Trophoblast cell (in vitro differentiated cells and primary cell): ENCODE measurements around the gene EFS.

Experiments used
- DNase-seq, 2 donors: peaks; one replicate each; pipeline ENCODE4 v3.0.0-alpha.2; 2016
- H2AFZ ChIP-seq: 2 replicates; pipeline ENCODE4 v1.6.1; 2013; ENCODE audit warnings: low read length, moderate library complexity, mild to moderate bottlenecking; ENCODE audit not compliant: insufficient read depth, poor library complexity
- H2AK5ac ChIP-seq: 2 replicates; pipeline ENCODE4 v1.6.1; 2013; ENCODE audit warnings: mild to moderate bottlenecking, low read length
- H2BK120ac ChIP-seq: 2 replicates; pipeline ENCODE4 v1.6.1; 2013; ENCODE audit warnings: low read length, mild to moderate bottlenecking, moderate library complexity; ENCODE audit not compliant: insufficient read depth, poor library complexity
- H2BK12ac ChIP-seq: 2 replicates; pipeline ENCODE4 v1.6.1; 2013; ENCODE audit warnings: mild to moderate bottlenecking, low read length, moderate library complexity
- H2BK5ac ChIP-seq: 2 replicates; pipeline ENCODE4 v1.6.1; 2013; ENCODE audit warnings: low read length, low read depth, moderate library complexity, mild to moderate bottlenecking; ENCODE audit not compliant: poor library complexity
- H3K14ac ChIP-seq: 2 replicates; pipeline ENCODE4 v1.6.1; 2013; ENCODE audit warnings: mild to moderate bottlenecking, low read length
- H3K18ac ChIP-seq: 2 replicates; pipeline ENCODE4 v1.6.1; 2013; ENCODE audit warnings: mild to moderate bottlenecking, low read length
- H3K23ac ChIP-seq: 2 replicates; pipeline ENCODE4 v1.6.1; 2013; ENCODE audit warnings: low read length
- H3K27ac ChIP-seq: 2 replicates; pipeline ENCODE4 v1.5.1; 2013; ENCODE audit warnings: low read depth, mild to moderate bottlenecking, inconsistent platforms, low read length, moderate library complexity
- H3K27me3 ChIP-seq: 2 replicates; pipeline ENCODE4 v1.6.1; 2013; ENCODE audit warnings: inconsistent platforms, mild to moderate bottlenecking, low read length, moderate library complexity; ENCODE audit not compliant: insufficient read depth
- H3K36me3 ChIP-seq, 2 experiments: 1 replicate in 1 of 2; 2 replicates in 1 of 2; pipeline ENCODE4 v1.6.1; 2013; ENCODE audit warnings: low read length in 2 of 2, mild to moderate bottlenecking in 2 of 2, moderate library complexity in 1 of 2; ENCODE audit not compliant: insufficient read depth in 2 of 2, control insufficient read depth in 1 of 2
- H3K4ac ChIP-seq: 2 replicates; pipeline ENCODE4 v1.6.1; 2013; ENCODE audit warnings: low read depth, mild to moderate bottlenecking, low read length, moderate library complexity
- H3K4me1 ChIP-seq, 2 experiments: 1 replicate in 1 of 2; 2 replicates in 1 of 2; pipeline ENCODE4 v1.6.1; 2013; ENCODE audit warnings: low read length in 2 of 2, mild to moderate bottlenecking in 2 of 2, moderate library complexity in 1 of 2; ENCODE audit not compliant: insufficient read depth in 2 of 2, control insufficient read depth in 1 of 2
- H3K4me2 ChIP-seq: 2 replicates; pipeline ENCODE4 v1.6.1; 2013; ENCODE audit warnings: inconsistent platforms, mild to moderate bottlenecking, low read length, moderate library complexity
- H3K4me3 ChIP-seq: 2 replicates; pipeline ENCODE4 v1.5.1; 2013; ENCODE audit warnings: mild to moderate bottlenecking, low read depth, low read length, inconsistent platforms
- H3K79me1 ChIP-seq: one replicate; pipeline ENCODE4 v1.6.1; 2013; ENCODE audit warnings: low read length
- H3K79me2 ChIP-seq: 2 replicates; pipeline ENCODE4 v1.6.1; 2013; ENCODE audit warnings: low read length, mild to moderate bottlenecking; ENCODE audit not compliant: control insufficient read depth, insufficient read depth, poor library complexity
- H3K9ac ChIP-seq: 2 replicates; pipeline ENCODE4 v1.6.1; 2013; ENCODE audit warnings: mild to moderate bottlenecking, low read length
- H3K9me3 ChIP-seq: 2 replicates; pipeline ENCODE4 v1.6.1; 2013; ENCODE audit warnings: low read depth, mild to moderate bottlenecking, control low read depth, inconsistent platforms, low read length; ENCODE audit not compliant: insufficient read depth
- H4K12ac ChIP-seq: 2 replicates; pipeline ENCODE4 v1.6.1; 2013; ENCODE audit warnings: low read depth, mild to moderate bottlenecking, low read length, moderate library complexity
- H4K8ac ChIP-seq: 2 replicates; pipeline ENCODE4 v1.6.1; 2013; ENCODE audit warnings: low read depth, mild to moderate bottlenecking, low read length, moderate library complexity
- H4K91ac ChIP-seq: one replicate; pipeline ENCODE4 v1.6.1; 2013; ENCODE audit warnings: low read depth, mild to moderate bottlenecking, low read length, moderate library complexity
- WGBS: extraction: QIAGEN DNeasy Blood & Tissue Kit; methylation state at CpG from one replicate; pipeline ENCODE4 v1.1.7; 2013; ENCODE audit warnings: missing lambda C conversion rate; ENCODE audit not compliant: insufficient read length, insufficient coverage; ENCODE audit errors: extremely low coverage; 5-methylcytosine and 5-hydroxymethylcytosine counted together

EFS gene

GRCh38 chr14:23409966-23410635 lies 45.1 kb upstream of the EFS start:
- no CpG with 5 or more reads among the region's 14 CpGs for WGBS
- Histone ChIP-seq H3K4me2 (no peak overlapping the region), H3K4me1 (peaks cover 2 to 4% of the 10 kb centered on the region in 2 experiments), H3K18ac (no peak overlapping the region), H3K36me3 (no peaks in the 10 kb centered on the region), H2AK5ac (no peak overlapping the region), H3K4me3 (no peak overlapping the region), H3K27me3 (no peaks in the 10 kb centered on the region), H3K4ac (no peak overlapping the region), H3K79me2 (no peaks in the 10 kb centered on the region), H4K12ac (no peak overlapping the region), H3K14ac (no peak overlapping the region), H3K9ac (no peak overlapping the region), H3K9me3 (no peaks in the 10 kb centered on the region), H3K79me1 (no peaks in the 10 kb centered on the region), H4K8ac (no peak overlapping the region), H2BK120ac (no peak overlapping the region), H2BK5ac (no peak overlapping the region), H2AFZ (no peak overlapping the region), H4K91ac (no peak overlapping the region), H3K27ac (no peak overlapping the region), H3K23ac (no peak overlapping the region), H2BK12ac (no peak overlapping the region)
- DNase-seq = no peak

GRCh38 chr14:23409475-23409874 lies 44.5 kb upstream of the EFS start:
- H3K79me1 ChIP-seq = no peaks in the 10 kb centered on the region

GRCh38 chr14:23408307-23408630 lies 43.3 kb upstream of the EFS start:
- H3K27ac ChIP-seq = no peak overlapping the region
- H3K4me1 ChIP-seq = peaks cover 0 to 2% of the 10 kb centered on the region in 2 experiments
- H2AK5ac ChIP-seq = no peak overlapping the region
- H2BK12ac ChIP-seq = no peak overlapping the region
- no peak overlapping the region for H2AFZ ChIP-seq
- H3K9me3 ChIP-seq = peaks cover 2% of the 10 kb centered on the region
- H2BK120ac ChIP-seq = no peak overlapping the region
- DNase-seq = no peak
- no peak overlapping the region for H3K18ac ChIP-seq
- no peaks in the 10 kb centered on the region for H3K79me2 ChIP-seq
- H3K4ac ChIP-seq = no peak overlapping the region
- H3K27me3 ChIP-seq = no peaks in the 10 kb centered on the region
- H3K4me2 ChIP-seq = no peak overlapping the region
- no peaks in the 10 kb centered on the region for H3K79me1 ChIP-seq
- H3K9ac ChIP-seq = no peak overlapping the region
- no peak overlapping the region for H4K12ac ChIP-seq
- H3K36me3 ChIP-seq = no peaks in the 10 kb centered on the region
- no peak overlapping the region for H3K14ac ChIP-seq
- H3K23ac ChIP-seq = no peak overlapping the region
- H2BK5ac ChIP-seq = no peak overlapping the region
- no peak overlapping the region for H3K4me3 ChIP-seq
- no peak overlapping the region for H4K8ac ChIP-seq
- no CpG with 5 or more reads among the region's 5 CpGs for WGBS
- H4K91ac ChIP-seq = no peak overlapping the region

More at GRCh38 chr14:23409475-23409874, 44.5 kb upstream of the EFS start:
- H3K79me2 ChIP-seq = no peaks in the 10 kb centered on the region
- no peak overlapping the region for H3K14ac ChIP-seq
- no peak overlapping the region for H3K9ac ChIP-seq
- peaks cover 2% of the 10 kb centered on the region for H3K9me3 ChIP-seq
- no peak overlapping the region for H3K27ac ChIP-seq
- no peak overlapping the region for H4K8ac ChIP-seq
- no peak overlapping the region for H4K91ac ChIP-seq
- no peak overlapping the region for H4K12ac ChIP-seq
- H2BK5ac ChIP-seq = no peak overlapping the region
- H3K4me2 ChIP-seq = no peak overlapping the region
- no peak overlapping the region for H2BK120ac ChIP-seq
- H3K4me1 ChIP-seq = peaks cover 2 to 4% of the 10 kb centered on the region in 2 experiments
- H2AFZ ChIP-seq = no peak overlapping the region
- no peak overlapping the region for H2AK5ac ChIP-seq
- no peak overlapping the region for H3K18ac ChIP-seq
- H3K27me3 ChIP-seq = no peaks in the 10 kb centered on the region
- no peak overlapping the region for H3K23ac ChIP-seq
- H2BK12ac ChIP-seq = no peak overlapping the region
- DNase-seq = no peak
- H3K4me3 ChIP-seq = no peak overlapping the region
- no peak overlapping the region for H3K4ac ChIP-seq
- H3K36me3 ChIP-seq = no peaks in the 10 kb centered on the region
- no CpG with 5 or more reads among the region's 2 CpGs for WGBS

- H4K91ac ChIP-seq = no peak within 1 kb of the TSS
- no peak within 1 kb of the TSS for H4K8ac ChIP-seq
- no peaks in the 10 kb centered on the region for H3K79me1 ChIP-seq
- no peak within 1 kb of the TSS for H3K9ac ChIP-seq
- H3K18ac ChIP-seq = no peak within 1 kb of the TSS
- H3K4me3 ChIP-seq = no peak within 1 kb of the TSS
- whole genome bisulfite sequencing = no CpG with 5 or more reads among the region's 15 CpGs
- H3K27ac ChIP-seq = no peak within 1 kb of the TSS
- H3K4ac ChIP-seq = no peak within 1 kb of the TSS
- peaks cover 0 to 2% of the 10 kb centered on the region in 2 experiments for H3K4me1 ChIP-seq
- no peaks in the 10 kb centered on the region for H3K79me2 ChIP-seq
- no peak within 1 kb of the TSS for H2BK120ac ChIP-seq
- H2AK5ac ChIP-seq = no peak within 1 kb of the TSS
- H3K36me3 ChIP-seq = no peaks in the 10 kb centered on the region
- peaks cover 2% of the 10 kb centered on the region for H3K9me3 ChIP-seq
- H3K23ac ChIP-seq = no peak within 1 kb of the TSS
- H2AFZ ChIP-seq = no peak within 1 kb of the TSS
- DNase-seq = no peak
- no peak within 1 kb of the TSS for H4K12ac ChIP-seq
- no peak within 1 kb of the TSS for H3K14ac ChIP-seq
- H3K4me2 ChIP-seq = no peak within 1 kb of the TSS
- H2BK5ac ChIP-seq = no peak within 1 kb of the TSS
- H3K27me3 ChIP-seq = no peaks in the 10 kb centered on the region
- H2BK12ac ChIP-seq = no peak within 1 kb of the TSS
Measured at GRCh38 chr14:23407516-23408306, 42.7 kb upstream of the EFS start, which contains the start of gene MYH6. TSS of gene MYH6 (minus strand) at chr14:23408273. CDS start at chr14:23407223, 1,050 bp downstream.
